Heart left ventricle (tissue), 13 donors: Measurements from ENCODE around the gene ERCC1.
"Not testable (repeated sequence)": the region's sequence is repeated elsewhere in the genome, so short reads cannot be mapped to it uniquely, and the experiment has no call there.

Source experiments
- CTCF ChIP-seq, 12 donors: fragments of 200-600 bp; sonication (generic) in 4 of 12; IDR thresholded peaks; one replicate each; pipeline versions ENCODE4 v1.5.0 to v1.8.0; 2018 to 2022; ENCODE audit warnings: antibody characterized with exemption in 12 of 12, mild to moderate bottlenecking in 5 of 12
- POLR2A ChIP-seq, 2 donors: fragments of 450-650 bp; IDR thresholded peaks; one replicate each; pipeline ENCODE4 v1.6.1; 2017; ENCODE audit warnings: antibody characterized with exemption in 2 of 2, mild to moderate bottlenecking in 2 of 2, moderate library complexity in 2 of 2
- donor health status: ischemic (EF 13 %, LVEDD 7.1; RV severe dilation, severe dysfunction).
- donor health status: DM: no; HTN: yes; CAD: no.
- donor health status: DM: no; HTN: no; CAD: no.
- donor health status: ischemic (EF 25% LVEDD 6.9; RV normal size, moderate dysfunction).
- donor health status: ischemic (EF 25% LVEDD 5.7; RV mildly dilated, moderate dysfunction).
- donor health status: ischemic (EF 35%, LVEDD 5.7; RV mildly dilated, moderate dysfunction).
- donor health status: nonischemic (EF 11% LVEDD 7.7; RV severe dilation, severe dysfunction).
- donor health status: DM: yes; HTN: yes; CAD: no.
- donor health status: PGD.
- donor health status: ischemic (EF 29% LVEDD 5.4; RV normal size, mild dysfunction).
- donor health status: nonischemic (EF 23%, LVEDD 6.1; RV moderate dilation, normal function).

GRCh38 chr19:45432543-45432942, 8.8 kb upstream of the ERCC1 start:
- not testable (repeated sequence) for TF ChIP-seq POLR2A, CTCF (IDR thresholded peaks at IDR 0.05)
